Measurements from ENCODE around the gene DHX8.
"Not testable (repeated sequence)": the region's sequence is repeated elsewhere in the genome, so short reads cannot be mapped to it uniquely, and the experiment has no call there.

Gene DHX8

DNA sequence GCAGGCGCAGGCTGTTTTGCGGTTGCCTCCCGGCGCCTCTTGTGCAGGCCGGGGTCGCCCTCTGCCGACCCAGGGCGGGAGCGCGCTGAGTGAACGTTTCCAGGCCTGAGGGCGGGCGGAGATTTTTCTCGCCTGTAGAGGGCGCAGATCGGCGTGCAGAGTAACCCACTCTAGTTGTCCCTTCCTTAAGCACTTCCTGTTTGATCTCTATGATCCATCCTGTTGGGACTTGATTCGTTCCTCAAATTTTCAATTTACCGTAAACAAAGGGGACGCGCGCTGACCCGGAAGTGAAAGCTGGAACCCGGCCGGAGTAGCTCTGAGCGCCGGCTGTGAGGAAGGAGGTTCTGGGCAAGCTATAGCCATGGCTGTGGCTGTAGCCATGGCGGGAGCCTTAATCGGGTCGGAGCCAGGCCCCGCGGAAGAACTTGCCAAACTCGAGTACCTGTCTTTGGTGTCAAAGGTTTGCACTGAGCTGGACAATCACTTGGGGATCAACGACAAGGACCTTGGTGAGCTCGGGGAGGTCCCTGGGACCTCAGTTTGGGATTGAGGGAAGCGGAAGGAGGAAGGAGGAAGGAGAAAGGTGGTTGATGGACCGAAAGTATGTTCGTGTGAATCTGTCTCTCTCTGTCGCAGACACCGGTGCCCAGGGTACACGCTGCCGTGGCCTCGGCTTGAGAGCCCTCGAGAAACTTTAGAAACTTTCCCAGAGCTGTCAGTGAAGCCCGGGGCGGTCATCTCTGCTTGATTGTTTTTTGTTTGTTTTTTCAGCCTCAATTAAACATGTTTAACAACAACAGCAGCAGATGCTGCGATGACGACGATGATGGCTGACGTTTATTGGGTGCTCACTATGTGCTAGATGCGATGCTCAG lies at the start of gene DHX8:
TSS of gene DHX8 (plus strand) at position 302 of the 878 bp plus-strand sequence. CDS start at position 365, 63 bp downstream.
- DNase-seq (ENCODE audit: low read depth in 2 of 2), result peak; percentile 97

- DNase-seq (ENCODE audit: low read depth in 2 of 2), result no peak
Measured at GRCh38 chr17:43434902-43435319, 48.9 kb upstream of the DHX8 start.

DNA sequence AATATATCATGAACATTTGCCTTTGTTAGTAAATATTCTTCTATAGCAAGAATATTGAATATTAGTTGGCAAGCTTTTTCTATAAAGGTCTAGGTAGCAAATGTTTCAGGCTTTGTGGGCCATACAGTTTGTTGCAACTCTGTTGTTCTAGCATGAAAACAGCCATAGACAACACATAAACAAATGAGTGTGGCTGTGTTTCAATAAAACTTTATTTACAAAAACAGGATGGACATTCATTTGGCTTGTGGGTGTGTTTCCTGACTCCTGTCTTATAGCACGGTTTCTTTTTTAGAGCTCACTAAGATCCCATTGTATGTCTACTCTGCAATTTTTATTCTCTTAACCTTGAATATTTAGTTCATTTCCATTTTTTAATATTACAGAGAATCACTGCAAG lies 46.0 kb upstream of the DHX8 start:
- DNase-seq (ENCODE audit: low read depth in 2 of 2), result no peak

DNA sequence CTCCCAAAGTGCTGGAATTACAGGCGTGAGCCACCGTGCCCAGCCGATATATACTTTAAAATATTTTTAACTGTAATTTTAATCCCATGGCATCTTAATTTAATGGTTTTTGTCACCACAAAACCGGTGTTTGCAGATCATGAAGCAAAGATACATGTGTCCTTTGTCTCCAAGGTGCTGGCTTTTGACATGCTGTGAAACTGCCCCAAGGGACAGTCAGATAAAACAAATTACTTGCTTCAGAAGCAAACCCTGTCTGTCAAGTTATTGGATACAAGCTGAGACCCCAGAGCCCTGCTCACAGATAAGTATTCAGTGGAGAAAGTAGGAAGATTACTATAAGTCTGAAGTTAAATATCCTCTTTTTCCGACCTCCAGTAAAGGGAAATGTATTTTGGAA lies 45.1 kb upstream of the DHX8 start:
- no peak for DNase-seq (ENCODE audit: low read depth in 2 of 2)

GRCh38 chr17:43439041-43439440 lies 44.7 kb upstream of the DHX8 start:
- no peak for DNase-seq (ENCODE audit: low read depth in 2 of 2)

DNA sequence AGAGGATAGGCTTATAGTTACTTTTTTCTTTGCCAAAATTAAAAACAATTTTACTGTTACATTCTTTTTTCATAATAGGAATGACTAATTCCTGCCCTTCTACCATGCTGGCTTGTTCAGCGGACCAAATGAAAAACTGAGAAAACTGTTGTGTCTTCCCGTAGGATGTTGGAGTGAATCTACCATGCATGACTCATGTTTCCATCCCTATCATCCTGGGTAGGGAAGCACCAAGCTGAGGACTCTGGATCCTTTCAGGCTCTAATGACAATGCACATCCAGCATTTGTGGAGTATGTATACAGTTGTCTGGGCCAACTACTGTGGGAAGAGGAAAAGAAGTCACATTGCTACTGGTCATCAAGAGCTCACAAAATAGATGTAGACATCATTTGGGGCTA lies 41.1 kb upstream of the DHX8 start:
- DNase-seq (ENCODE audit: low read depth in 2 of 2), result no peak

GRCh38 chr17:43443381-43443780 lies 40.4 kb upstream of the DHX8 start:
- DNase-seq (ENCODE audit: low read depth in 2 of 2), result no peak

- DNase-seq (ENCODE audit: low read depth in 2 of 2), result no peak
Measured at GRCh38 chr17:43444223-43445008, 39.4 kb upstream of the DHX8 start.

GRCh38 chr17:43445009-43445589 lies 38.7 kb upstream of the DHX8 start:
- no peak for DNase-seq (ENCODE audit: low read depth in 2 of 2)

- no peak for DNase-seq (ENCODE audit: low read depth in 2 of 2)
Measured at GRCh38 chr17:43446773-43447172, 37.0 kb upstream of the DHX8 start.

DNA sequence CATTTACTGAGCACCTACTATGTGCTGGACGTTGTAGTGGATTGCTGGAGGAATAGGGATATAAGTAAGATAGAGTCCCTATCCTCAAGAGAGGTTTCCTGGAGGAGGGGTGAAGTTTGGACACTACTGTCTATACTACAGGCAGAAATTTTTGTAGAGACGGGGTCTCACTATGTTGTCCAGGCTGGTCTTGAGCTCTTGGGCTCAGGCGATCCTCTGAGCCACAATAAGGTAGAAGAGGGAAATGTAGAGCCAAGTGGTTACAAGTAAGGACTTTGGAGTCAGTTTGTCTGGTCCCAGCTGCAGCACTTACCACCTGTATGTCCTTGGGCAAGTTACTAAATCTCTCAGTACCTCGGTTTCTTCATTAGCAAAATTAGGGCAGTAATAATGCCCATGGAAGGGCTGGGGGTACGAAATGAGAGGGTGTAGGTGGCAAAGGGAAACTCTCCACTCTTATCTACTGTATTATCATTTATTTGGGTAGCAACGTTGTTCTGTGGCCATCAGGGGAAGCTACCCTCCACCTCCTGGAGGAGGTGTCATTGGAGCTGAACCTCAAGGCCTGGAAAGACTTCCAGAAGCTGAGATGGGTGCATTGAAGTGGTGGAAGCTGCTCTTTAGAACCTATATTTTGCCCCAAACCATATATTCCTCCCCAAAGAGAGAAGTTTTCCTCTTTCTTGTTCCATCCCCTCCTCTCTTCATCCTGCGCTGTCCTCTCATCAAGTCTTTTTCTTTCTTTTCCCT lies 34.9 kb upstream of the DHX8 start:
- DNase-seq (ENCODE audit: low read depth in 2 of 2), result no peak

GRCh38 chr17:43449470-43450248 lies 34.1 kb upstream of the DHX8 start:
- DNase-seq (ENCODE audit: low read depth in 2 of 2), result no peak

DNA sequence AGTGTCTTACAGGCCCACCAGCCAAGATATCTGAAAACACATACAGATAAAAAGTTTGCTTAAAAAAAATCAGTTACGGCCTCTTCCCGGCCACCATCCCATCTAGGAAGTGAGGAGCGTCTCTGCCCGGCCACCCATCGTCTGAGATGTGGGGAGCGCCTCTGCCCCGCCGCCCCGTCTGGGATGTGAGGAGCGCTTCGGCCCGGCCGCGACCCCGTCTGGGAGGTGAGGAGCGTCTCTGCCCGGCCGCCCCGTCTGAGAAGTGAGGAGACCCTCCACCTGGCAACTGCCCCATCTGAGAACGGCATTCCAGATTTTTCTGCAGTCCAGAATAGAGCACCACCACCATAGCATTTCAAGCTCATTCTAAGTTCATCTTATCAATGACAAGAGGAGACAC lies 33.0 kb upstream of the DHX8 start:
- DNase-seq (ENCODE audit: low read depth in 2 of 2), result not testable (repeated sequence)

GRCh38 chr17:43451741-43452140 lies 32.0 kb upstream of the DHX8 start:
- DNase-seq (ENCODE audit: low read depth in 2 of 2), result not testable (repeated sequence)

DNA sequence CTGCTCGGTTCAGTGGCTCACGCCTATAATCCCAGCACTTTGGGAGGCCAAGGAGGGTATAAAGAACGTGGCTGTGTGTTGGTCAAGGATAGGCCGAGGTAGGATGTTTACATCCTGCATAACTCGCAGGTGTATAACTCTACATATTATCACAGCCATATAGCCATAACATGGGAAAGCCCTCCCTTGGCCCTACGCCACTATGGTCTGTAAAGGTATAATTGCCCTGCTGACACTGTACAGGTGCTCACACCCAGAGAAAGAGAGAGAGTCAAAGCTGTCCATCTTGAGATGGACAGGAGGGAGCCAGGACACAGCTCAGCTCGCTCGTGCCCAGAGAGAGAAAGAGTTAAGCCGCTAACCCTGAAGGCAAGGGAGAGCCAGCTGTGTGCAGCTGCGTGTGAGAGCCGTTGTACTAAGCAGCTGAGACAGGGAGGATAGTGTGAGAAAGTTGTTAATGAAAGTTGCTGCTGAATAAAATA lies 30.4 kb upstream of the DHX8 start:
- no peak for DNase-seq (ENCODE audit: low read depth in 2 of 2)

DNA sequence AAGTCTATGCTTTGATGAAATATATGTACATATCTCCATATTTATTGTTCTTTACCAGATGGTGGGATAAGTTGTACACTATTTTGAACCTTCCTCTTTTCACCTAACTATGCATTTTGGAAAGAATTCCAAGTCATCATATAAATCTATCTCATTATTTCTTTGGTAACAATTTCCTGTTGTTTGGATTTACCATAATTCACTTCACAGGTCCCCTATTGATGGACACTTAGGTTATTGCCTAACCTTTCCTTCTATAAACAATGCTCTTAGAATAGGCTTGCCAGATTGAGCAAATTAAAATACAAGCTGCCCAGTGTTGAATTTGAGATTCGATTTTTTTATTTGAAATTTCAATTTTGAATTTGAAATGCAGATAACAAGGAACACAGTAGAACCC lies 28.9 kb upstream of the DHX8 start:
- DNase-seq (ENCODE audit: low read depth in 2 of 2), result no peak

- no peak for DNase-seq (ENCODE audit: low read depth in 2 of 2)
Measured at GRCh38 chr17:43456029-43456428, 27.7 kb upstream of the DHX8 start.

GRCh38 chr17:43456661-43457361 lies 27.0 kb upstream of the DHX8 start:
- DNase-seq (ENCODE audit: low read depth in 2 of 2), result no peak

GRCh38 chr17:43457362-43457692 lies 26.4 kb upstream of the DHX8 start:
- DNase-seq (ENCODE audit: low read depth in 2 of 2), result no peak

- DNase-seq (ENCODE audit: low read depth in 2 of 2), result not testable (repeated sequence)
Measured at GRCh38 chr17:43459878-43460277, 23.9 kb upstream of the DHX8 start.
